Smooth muscle cell (in vitro differentiated cells): ENCODE data around the gene CALML3. TPM values are rescaled to one million over a fixed set of nuclear protein-coding genes. Genes with fewer than 3 reads are reported as not detected.

Experiments
- DNase-seq: peaks from one replicate; lab custom pipeline; 2025; ENCODE audit not compliant: unreplicated experiment; lab: John Stamatoyannopoulos, UW
- H2AFZ ChIP-seq: fragments of 200-600 bp; sonication (generic); 2 replicates; pipeline ENCODE4 v1.6.0; 2016; ENCODE audit warnings: antibody characterized with exemption, low read depth, mild to moderate bottlenecking
- H3F3A ChIP-seq: fragments of 200-600 bp; sonication (generic); 2 replicates; pipeline ENCODE4 v1.6.0; 2017; ENCODE audit warnings: antibody characterized with exemption, low read depth
- H3K27ac ChIP-seq: fragments of 200-600 bp; sonication (generic); 2 replicates; pipeline ENCODE4 v1.5.1; 2016; ENCODE audit warnings: low read depth, mild to moderate bottlenecking
- H3K27me3 ChIP-seq: fragments of 200-600 bp; sonication (generic); 2 replicates; pipeline ENCODE4 v1.6.1; 2016; ENCODE audit warnings: low read depth, mild to moderate bottlenecking
- H3K36me3 ChIP-seq: fragments of 200-600 bp; sonication (generic); 2 replicates; pipeline ENCODE4 v1.5.1; 2016; ENCODE audit warnings: low read depth
- H3K4me1 ChIP-seq: fragments of 200-600 bp; sonication (generic); 2 replicates; pipeline ENCODE4 v1.5.1; 2016; ENCODE audit warnings: low read depth
- H3K4me2 ChIP-seq: fragments of 200-600 bp; sonication (generic); 2 replicates; pipeline ENCODE4 v1.6.0; 2016; ENCODE audit warnings: mild to moderate bottlenecking
- H3K4me3 ChIP-seq: fragments of 200-600 bp; sonication (generic); 2 replicates; pipeline ENCODE4 v1.5.1; 2016; ENCODE audit warnings: mild to moderate bottlenecking
- H3K79me2 ChIP-seq: fragments of 200-600 bp; sonication (generic); 2 replicates; pipeline ENCODE4 v1.6.0; 2016; ENCODE audit warnings: low read depth, mild to moderate bottlenecking
- H3K9ac ChIP-seq: fragments of 200-600 bp; sonication (generic); 2 replicates; pipeline ENCODE4 v1.6.0; 2016; ENCODE audit warnings: low read depth
- H3K9me3 ChIP-seq: fragments of 200-600 bp; sonication (generic); replicated peaks from 2 replicates; pipeline ENCODE4 v1.5.1; 2016; ENCODE audit warnings: low read depth
- H4K20me1 ChIP-seq: fragments of 200-600 bp; sonication (generic); 2 replicates; pipeline ENCODE4 v1.6.0; 2016; ENCODE audit warnings: low read depth
- CTCF ChIP-seq: fragments of 200-600 bp; sonication (generic); IDR thresholded peaks from 2 replicates; pipeline ENCODE4 v1.5.1; 2017; ENCODE audit warnings: borderline replicate concordance, mild to moderate bottlenecking, antibody characterized with exemption; ENCODE audit not compliant: insufficient read depth, poor library complexity, severe bottlenecking
- WGBS: methylation state at CpG from one replicate; pipeline ENCODE4 v1.1.7; 2016; ENCODE audit warnings: low lambda C conversion rate; 5-methylcytosine and 5-hydroxymethylcytosine counted together
- polyA plus RNA-seq: library from polyadenylated mRNA; unstranded; fragments of >200 nt; fragmentation: Nextera tagmentation; extraction: Ambion mirVana; gene quantifications from 2 replicates; pipeline ENCODE4 v1.2.1, GENCODE V29; 2016
- total RNA-seq: library from RNA; depleted of rRNA; stranded (reverse); fragments of >200 nt; gene quantifications from 2 replicates; pipeline ENCODE4 v1.2.3, GENCODE V29; 2014

Gene CALML3
- total and polyA plus RNA-seq, 2 experiments from 2014 or later: 0.49 TPM; not detected in 1

- no peak overlapping the region for H3K4me2 ChIP-seq
- TF ChIP-seq CTCF: no peak
- no peaks in the 10 kb centered on the region for H4K20me1 ChIP-seq
- H3K9me3 ChIP-seq: no peaks in the 10 kb centered on the region
- no peak overlapping the region for H2AFZ ChIP-seq
- 98% methylated on average over 7 of the region's 7 CpGs for WGBS
- no peak for DNase-seq
- H3K79me2 ChIP-seq: no peaks in the 10 kb centered on the region
- H3K27ac ChIP-seq: no peak overlapping the region
- H3F3A ChIP-seq: no peaks in the 10 kb centered on the region
- no peak overlapping the region for H3K9ac ChIP-seq
- no peaks in the 10 kb centered on the region for H3K36me3 ChIP-seq
- no peaks in the 10 kb centered on the region for H3K4me1 ChIP-seq
- H3K27me3 ChIP-seq: no peaks in the 10 kb centered on the region
- H3K4me3 ChIP-seq: no peak overlapping the region
Measured at GRCh38 chr10:5500162-5500670, 24.5 kb upstream of the CALML3 start.

- H2AFZ ChIP-seq: no peak overlapping the region
- no peak overlapping the region for H3K4me3 ChIP-seq
- DNase-seq: no peak
- no peaks in the 10 kb centered on the region for H3K27me3 ChIP-seq
- H4K20me1 ChIP-seq: no peaks in the 10 kb centered on the region
- no peak for TF ChIP-seq CTCF
- 87% methylated on average over 5 of the region's 5 CpGs for WGBS
- H3K27ac ChIP-seq: no peak overlapping the region
- H3K4me1 ChIP-seq: no peaks in the 10 kb centered on the region
- no peaks in the 10 kb centered on the region for H3K9me3 ChIP-seq
- H3K9ac ChIP-seq: no peak overlapping the region
- H3K79me2 ChIP-seq: no peaks in the 10 kb centered on the region
- no peaks in the 10 kb centered on the region for H3F3A ChIP-seq
- H3K4me2 ChIP-seq: no peak overlapping the region
- H3K36me3 ChIP-seq: no peaks in the 10 kb centered on the region
Measured at GRCh38 chr10:5500910-5501309, 23.9 kb upstream of the CALML3 start.

GRCh38 chr10:5502061-5502521, 22.7 kb upstream of the CALML3 start:
- no peak for TF ChIP-seq CTCF
- Histone ChIP-seq H3K9me3 (no peaks in the 10 kb centered on the region), H3K27ac (no peak overlapping the region), H2AFZ (no peak overlapping the region), H3K4me2 (no peak overlapping the region), H3F3A (no peaks in the 10 kb centered on the region), H3K9ac (no peak overlapping the region), H3K4me1 (no peaks in the 10 kb centered on the region), H3K36me3 (no peaks in the 10 kb centered on the region), H3K79me2 (no peaks in the 10 kb centered on the region), H3K27me3 (no peaks in the 10 kb centered on the region), H4K20me1 (no peaks in the 10 kb centered on the region), H3K4me3 (no peak overlapping the region)
- WGBS: 65% methylated on average over 12 of the region's 12 CpGs
- DNase-seq: no peak
